ENCODE results near the gene CRTC3. TPM values are rescaled to one million over a fixed set of nuclear protein-coding genes. Genes with fewer than 3 reads are reported as not detected.

Gene CRTC3
- total and polyA plus RNA-seq, 2 of the 13 experiments (the other 11 are each of a cell fraction or from before 2014, with no cell fraction given): 8.4 to 11.8 TPM

DNA sequence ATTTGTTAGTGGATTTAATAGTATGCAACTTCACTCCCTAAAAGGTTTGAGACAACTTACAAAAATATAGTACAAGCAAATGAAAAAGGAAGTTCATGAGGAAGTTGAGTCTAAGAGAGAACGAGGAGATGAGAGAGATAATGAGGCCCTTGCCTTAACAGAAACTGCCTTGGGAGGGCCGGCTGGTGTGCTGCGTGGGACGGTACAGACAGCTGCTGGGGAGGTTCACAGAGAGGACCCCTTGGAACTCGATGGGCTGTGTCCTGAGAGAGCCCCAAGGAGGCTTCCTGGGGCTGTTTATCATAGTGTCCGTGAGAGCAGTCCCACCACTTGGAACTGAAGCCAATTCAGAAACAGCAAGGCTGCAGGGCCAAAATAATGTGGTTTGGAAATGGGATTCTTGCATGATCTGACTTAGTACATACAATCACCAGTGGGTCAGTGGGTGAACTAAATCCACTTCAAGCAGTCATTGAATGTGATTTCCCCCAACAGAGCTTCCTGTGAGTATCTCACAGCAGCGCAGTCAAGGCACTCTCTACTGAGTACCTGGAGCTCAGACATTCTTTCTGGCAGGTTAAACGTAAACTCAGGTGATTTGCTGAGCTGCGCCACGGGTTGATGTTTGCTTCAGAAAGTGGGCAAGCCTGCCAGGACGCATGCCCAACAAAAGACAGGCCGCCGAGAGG is 90.8 kb downstream of the CRTC3 start:
- no peaks in the 10 kb centered on the region for H3K79me2 ChIP-seq (ENCODE audit: insufficient read depth, low read length)
- H3K4me2 ChIP-seq (ENCODE audit: low read depth, low read length): no peak overlapping the region
- H3K9ac ChIP-seq (ENCODE audit: insufficient read depth, low read depth, low read length): no peak overlapping the region
- ATAC-seq (no peak), FAIRE-seq (no peak), DNase-seq (ENCODE audit: low spot score) (no peak)
- no TSS peak for BruUV-seq (replicated peaks)
- H3K27me3 ChIP-seq (ENCODE audit: control insufficient read depth in 1 of 2, insufficient read depth in 2 of 2, low read length in 2 of 2): no peaks in the 10 kb centered on the region
- H3K4me3 ChIP-seq (replicated peaks in 1 of 3; ENCODE audit: insufficient read depth in 1 of 3, low read depth in 2 of 3, low read length in 3 of 3): no peak overlapping the region
- H2AFZ ChIP-seq (ENCODE audit: low read length): no peak overlapping the region
- no peaks in the 10 kb centered on the region for H3K9me3 ChIP-seq (ENCODE audit: low read length)
- intact Hi-C loops (cut with micrococcal nuclease; ENCODE audit: unreplicated experiment): no loop called here
- POLR2A ChIA-PET: no interaction called here
- in situ Hi-C loops (cut with HindIII; ENCODE audit: extremely low pct_ligation_motif_present, low pct_unique_long_range_greater_than_20kb): no loop called here
- H3K27ac ChIP-seq (ENCODE audit: extremely low read length, insufficient read depth, low read length): no peak overlapping the region
- CTCF ChIA-PET (ENCODE audit: low intra/inter-chr PET ratio, low total read pairs): no interaction called here
- H3K36me3 ChIP-seq (replicated peaks in 1 of 2; ENCODE audit: control insufficient read depth in 1 of 2, insufficient read depth in 2 of 2, low read length in 2 of 2): peaks cover 1% of the 10 kb centered on the region in 2 experiments; a peak in 2 of 5 replicates
- 96% methylated on average over 11 of the region's 13 CpGs for WGBS (ENCODE audit: low lambda C conversion rate)
- no peaks in the 10 kb centered on the region for H3K4me1 ChIP-seq (ENCODE audit: insufficient read depth, low read length)
- H4K20me1 ChIP-seq (ENCODE audit: insufficient read depth, low read length): no peaks in the 10 kb centered on the region
- no peak for TF ChIP-seq SOX5 (CRISPR knock-in tag; IDR thresholded peaks at IDR 0.05; ENCODE audit: borderline replicate concordance)
- TF ChIP-seq, protein P1, sequence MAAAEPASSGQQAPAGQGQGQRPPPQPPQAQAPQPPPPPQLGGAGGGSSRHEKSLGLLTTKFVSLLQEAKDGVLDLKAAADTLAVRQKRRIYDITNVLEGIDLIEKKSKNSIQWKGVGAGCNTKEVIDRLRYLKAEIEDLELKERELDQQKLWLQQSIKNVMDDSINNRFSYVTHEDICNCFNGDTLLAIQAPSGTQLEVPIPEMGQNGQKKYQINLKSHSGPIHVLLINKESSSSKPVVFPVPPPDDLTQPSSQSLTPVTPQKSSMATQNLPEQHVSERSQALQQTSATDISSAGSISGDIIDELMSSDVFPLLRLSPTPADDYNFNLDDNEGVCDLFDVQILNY (CRISPR knock-in tag; conservative IDR thresholded peaks at IDR 0.05): no peak

DNA sequence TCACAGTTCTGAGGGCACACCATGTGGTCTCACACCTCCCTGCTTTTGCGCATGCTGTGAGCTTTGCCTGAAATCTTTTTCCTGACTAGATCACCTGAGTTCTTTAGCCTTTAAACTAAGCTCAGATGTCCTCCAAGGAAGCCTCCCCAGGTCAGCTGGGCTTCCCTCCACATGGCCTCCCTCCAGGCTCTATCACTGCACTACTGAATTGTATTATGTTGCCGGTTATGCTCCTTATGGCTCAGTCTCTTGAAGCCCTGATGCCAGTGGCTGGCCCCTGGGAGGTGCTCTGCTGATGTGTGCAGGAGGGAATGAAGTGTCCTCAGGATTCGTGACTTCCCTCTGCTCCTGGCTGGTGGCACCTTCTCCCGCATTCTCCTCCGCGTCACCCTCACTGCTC is 94.1 kb downstream of the CRTC3 start:
- Histone ChIP-seq H3K36me3 (replicated peaks in 1 of 2; ENCODE audit: control insufficient read depth in 1 of 2, insufficient read depth in 2 of 2, low read length in 2 of 2) (peaks cover 6 to 9% of the 10 kb centered on the region in 2 experiments; a peak in 2 of 5 replicates), H3K4me3 (replicated peaks in 1 of 3; ENCODE audit: insufficient read depth in 1 of 3, low read depth in 2 of 3, low read length in 3 of 3) (no peak overlapping the region), H4K20me1 (ENCODE audit: insufficient read depth, low read length) (no peaks in the 10 kb centered on the region), H3K4me1 (ENCODE audit: insufficient read depth, low read length) (no peaks in the 10 kb centered on the region), H3K9ac (ENCODE audit: insufficient read depth, low read depth, low read length) (no peak overlapping the region), H3K9me3 (ENCODE audit: low read length) (no peaks in the 10 kb centered on the region), H3K4me2 (ENCODE audit: low read depth, low read length) (no peak overlapping the region), H2AFZ (ENCODE audit: low read length) (no peak overlapping the region), H3K27ac (ENCODE audit: extremely low read length, insufficient read depth, low read length) (no peak overlapping the region), H3K79me2 (ENCODE audit: insufficient read depth, low read length) (no peaks in the 10 kb centered on the region), H3K27me3 (ENCODE audit: control insufficient read depth in 1 of 2, insufficient read depth in 2 of 2, low read length in 2 of 2) (no peaks in the 10 kb centered on the region)
- CTCF ChIA-PET (ENCODE audit: low intra/inter-chr PET ratio, low total read pairs): no interaction called here
- 96% methylated on average over 6 of the region's 6 CpGs for WGBS (ENCODE audit: low lambda C conversion rate)
- intact Hi-C loops (cut with micrococcal nuclease; ENCODE audit: unreplicated experiment) (no loop called here), in situ Hi-C loops (cut with HindIII; ENCODE audit: extremely low pct_ligation_motif_present, low pct_unique_long_range_greater_than_20kb) (no loop called here)
- BruUV-seq (replicated peaks): no TSS peak
- no peak for ATAC-seq
- POLR2A ChIA-PET: no interaction called here
- no peak for DNase-seq (ENCODE audit: low spot score)
- FAIRE-seq: no peak
- TF ChIP-seq SMAD3 (CRISPR knock-in tag; IDR thresholded peaks at IDR 0.05) (no peak), KDM5B (CRISPR knock-in tag; IDR thresholded peaks at IDR 0.05; ENCODE audit: borderline replicate concordance) (no peak), YEATS4 (CRISPR knock-in tag; IDR thresholded peaks at IDR 0.05; ENCODE audit: borderline replicate concordance) (no peak), ZNF383 (CRISPR knock-in tag; IDR thresholded peaks at IDR 0.05; ENCODE audit: borderline replicate concordance) (no peak), KDM4B (CRISPR knock-in tag; IDR thresholded peaks at IDR 0.05) (no peak), NPAS2 (CRISPR knock-in tag; IDR thresholded peaks at IDR 0.05; ENCODE audit: borderline replicate concordance) (no peak), ZNF562 (CRISPR knock-in tag; IDR thresholded peaks at IDR 0.05; ENCODE audit: borderline replicate concordance) (no peak)
- TF ChIP-seq, protein P2, sequence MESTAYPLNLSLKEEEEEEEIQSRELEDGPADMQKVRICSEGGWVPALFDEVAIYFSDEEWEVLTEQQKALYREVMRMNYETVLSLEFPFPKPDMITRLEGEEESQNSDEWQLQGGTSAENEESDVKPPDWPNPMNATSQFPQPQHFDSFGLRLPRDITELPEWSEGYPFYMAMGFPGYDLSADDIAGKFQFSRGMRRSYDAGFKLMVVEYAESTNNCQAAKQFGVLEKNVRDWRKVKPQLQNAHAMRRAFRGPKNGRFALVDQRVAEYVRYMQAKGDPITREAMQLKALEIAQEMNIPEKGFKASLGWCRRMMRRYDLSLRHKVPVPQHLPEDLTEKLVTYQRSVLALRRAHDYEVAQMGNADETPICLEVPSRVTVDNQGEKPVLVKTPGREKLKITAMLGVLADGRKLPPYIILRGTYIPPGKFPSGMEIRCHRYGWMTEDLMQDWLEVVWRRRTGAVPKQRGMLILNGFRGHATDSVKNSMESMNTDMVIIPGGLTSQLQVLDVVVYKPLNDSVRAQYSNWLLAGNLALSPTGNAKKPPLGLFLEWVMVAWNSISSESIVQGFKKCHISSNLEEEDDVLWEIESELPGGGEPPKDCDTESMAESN (CRISPR knock-in tag; conservative IDR thresholded peaks at IDR 0.05): no peak
- TF ChIP-seq, protein P3, sequence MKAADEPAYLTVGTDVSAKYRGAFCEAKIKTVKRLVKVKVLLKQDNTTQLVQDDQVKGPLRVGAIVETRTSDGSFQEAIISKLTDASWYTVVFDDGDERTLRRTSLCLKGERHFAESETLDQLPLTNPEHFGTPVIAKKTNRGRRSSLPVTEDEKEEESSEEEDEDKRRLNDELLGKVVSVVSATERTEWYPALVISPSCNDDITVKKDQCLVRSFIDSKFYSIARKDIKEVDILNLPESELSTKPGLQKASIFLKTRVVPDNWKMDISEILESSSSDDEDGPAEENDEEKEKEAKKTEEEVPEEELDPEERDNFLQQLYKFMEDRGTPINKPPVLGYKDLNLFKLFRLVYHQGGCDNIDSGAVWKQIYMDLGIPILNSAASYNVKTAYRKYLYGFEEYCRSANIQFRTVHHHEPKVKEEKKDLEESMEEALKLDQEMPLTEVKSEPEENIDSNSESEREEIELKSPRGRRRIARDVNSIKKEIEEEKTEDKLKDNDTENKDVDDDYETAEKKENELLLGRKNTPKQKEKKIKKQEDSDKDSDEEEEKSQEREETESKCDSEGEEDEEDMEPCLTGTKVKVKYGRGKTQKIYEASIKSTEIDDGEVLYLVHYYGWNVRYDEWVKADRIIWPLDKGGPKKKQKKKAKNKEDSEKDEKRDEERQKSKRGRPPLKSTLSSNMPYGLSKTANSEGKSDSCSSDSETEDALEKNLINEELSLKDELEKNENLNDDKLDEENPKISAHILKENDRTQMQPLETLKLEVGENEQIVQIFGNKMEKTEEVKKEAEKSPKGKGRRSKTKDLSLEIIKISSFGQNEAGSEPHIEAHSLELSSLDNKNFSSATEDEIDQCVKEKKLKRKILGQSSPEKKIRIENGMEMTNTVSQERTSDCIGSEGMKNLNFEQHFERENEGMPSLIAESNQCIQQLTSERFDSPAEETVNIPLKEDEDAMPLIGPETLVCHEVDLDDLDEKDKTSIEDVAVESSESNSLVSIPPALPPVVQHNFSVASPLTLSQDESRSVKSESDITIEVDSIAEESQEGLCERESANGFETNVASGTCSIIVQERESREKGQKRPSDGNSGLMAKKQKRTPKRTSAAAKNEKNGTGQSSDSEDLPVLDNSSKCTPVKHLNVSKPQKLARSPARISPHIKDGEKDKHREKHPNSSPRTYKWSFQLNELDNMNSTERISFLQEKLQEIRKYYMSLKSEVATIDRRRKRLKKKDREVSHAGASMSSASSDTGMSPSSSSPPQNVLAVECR (CRISPR knock-in tag; IDR thresholded peaks at IDR 0.05; ENCODE audit: borderline replicate concordance): no peak
